Cortex of kidney (tissue), 1 donor: ENCODE results near the gene CALML6.
"Not testable (repeated sequence)": the region's sequence is repeated elsewhere in the genome, so short reads cannot be mapped to it uniquely, and the experiment has no call there.

ENCODE experiments used
- DNase-seq: peaks from one replicate; lab custom pipeline; 2025; lab: John Stamatoyannopoulos, UW

The CALML6 gene

GRCh38 chr1:1925437-1926345, 10.6 kb downstream of the CALML6 start:
- no peak for DNase-seq

GRCh38 chr1:1926346-1926811, 11.3 kb downstream of the CALML6 start:
- DNase-seq = no peak

GRCh38 chr1:1926886-1927660, 12.0 kb downstream of the CALML6 start:
- no peak for DNase-seq

GRCh38 chr1:1927751-1928150, 12.7 kb downstream of the CALML6 start:
- no peak for DNase-seq

- DNase-seq = no peak
Observed at GRCh38 chr1:1928231-1929101, 13.4 kb downstream of the CALML6 start.

GRCh38 chr1:1929102-1929638, 14.1 kb downstream of the CALML6 start:
- no peak for DNase-seq

- DNase-seq = no peak
Observed at GRCh38 chr1:1929639-1930545, 14.8 kb downstream of the CALML6 start.

- not testable (repeated sequence) for DNase-seq
Observed at GRCh38 chr1:1934848-1935247, 19.8 kb downstream of the CALML6 start.

- DNase-seq = no peak
Observed at GRCh38 chr1:1937061-1937460, 22.0 kb downstream of the CALML6 start.

GRCh38 chr1:1937549-1938275, 22.7 kb downstream of the CALML6 start:
- no peak for DNase-seq

- no peak for DNase-seq
Observed at GRCh38 chr1:1938276-1938573, 23.2 kb downstream of the CALML6 start.

GRCh38 chr1:1938613-1939295, 23.7 kb downstream of the CALML6 start:
- DNase-seq = no peak

GRCh38 chr1:1939296-1940122, 24.4 kb downstream of the CALML6 start:
- no peak for DNase-seq

GRCh38 chr1:1940123-1940425, 25.0 kb downstream of the CALML6 start:
- DNase-seq = no peak

- DNase-seq = no peak
Observed at GRCh38 chr1:1941211-1941841, 26.3 kb downstream of the CALML6 start.

GRCh38 chr1:1941868-1942752, 27.1 kb downstream of the CALML6 start:
- no peak for DNase-seq
